NCI-H2171 (cell line): ENCODE data around the gene UROC1.
A peak's percentile ranks its signal among the peaks of the same experiment; 100 is the strongest.

ENCODE experiments used
- DNase-seq: peaks from one replicate; lab custom pipeline; 2025; lab: John Stamatoyannopoulos, UW

Gene UROC1

GRCh38 chr3:126478581-126479310 lies 38.8 kb downstream of the UROC1 start:
- DNase-seq, result no peak

- no peak for DNase-seq
These were observed 40.6 kb downstream of the UROC1 start for GRCh38 chr3:126477061-126477380.

- DNase-seq, result peak; percentile 81
These were observed 41.2 kb downstream of the UROC1 start for GRCh38 chr3:126476166-126477060.

GRCh38 chr3:126475413-126476114 lies 42.0 kb downstream of the UROC1 start, which contains the start of gene ZXDC:
TSS of gene ZXDC (minus strand) at chr3:126475891. CDS start at chr3:126475865, 26 bp downstream.
- DNase-seq, result peak; percentile 93

- DNase-seq, result no peak
These were observed 42.8 kb downstream of the UROC1 start for GRCh38 chr3:126474498-126475412.

- no peak for DNase-seq
These were observed 44.0 kb downstream of the UROC1 start for GRCh38 chr3:126473292-126474168.

GRCh38 chr3:126472277-126473006 lies 45.1 kb downstream of the UROC1 start:
- no peak for DNase-seq

GRCh38 chr3:126469479-126469878 lies 48.1 kb downstream of the UROC1 start:
- no peak for DNase-seq

GRCh38 chr3:126468028-126468891 lies 49.3 kb downstream of the UROC1 start:
- no peak for DNase-seq

GRCh38 chr3:126467611-126467955 lies 50.0 kb downstream of the UROC1 start:
- DNase-seq, result no peak

GRCh38 chr3:126466886-126467610 lies 50.5 kb downstream of the UROC1 start:
- no peak for DNase-seq

GRCh38 chr3:126465928-126466544 lies 51.5 kb downstream of the UROC1 start:
- DNase-seq, result peak; percentile 96

GRCh38 chr3:126464997-126465396 lies 52.6 kb downstream of the UROC1 start:
- no peak for DNase-seq

- no peak for DNase-seq
These were observed 53.1 kb downstream of the UROC1 start for GRCh38 chr3:126464494-126464893.

GRCh38 chr3:126464093-126464492 lies 53.5 kb downstream of the UROC1 start:
- peak; percentile 62 for DNase-seq

GRCh38 chr3:126463521-126463920 lies 54.1 kb downstream of the UROC1 start:
- peak; percentile 74 for DNase-seq

GRCh38 chr3:126461450-126462070 lies 56.0 kb downstream of the UROC1 start:
- no peak for DNase-seq
